Neural cell (in vitro differentiated cells): Measurements from ENCODE around the gene TBPL2. TPM values are rescaled to one million over a fixed set of nuclear protein-coding genes. Genes with fewer than 3 reads are reported as not detected.

Experiments used
- H2AFZ ChIP-seq: fragments of 200-600, 300-800 bp; sonication (generic), shearing (Covaris generic); 2 replicates; pipeline ENCODE4 v1.6.0; 2014; ENCODE audit warnings: low read depth, mild to moderate bottlenecking, antibody characterized with exemption, low read length, moderate library complexity
- H3F3A ChIP-seq: fragments of 200-600 bp; shearing (Covaris generic); 2 replicates; pipeline ENCODE4 v1.6.1; 2016; ENCODE audit warnings: mild to moderate bottlenecking, moderate library complexity, mixed read lengths, antibody characterized with exemption, low read length; ENCODE audit not compliant: insufficient read depth, poor library complexity, severe bottlenecking
- H3K27ac ChIP-seq: fragments of 200-600, 300-800 bp; sonication (generic), shearing (Covaris generic); 2 replicates; pipeline ENCODE4 v1.5.1; 2014; ENCODE audit warnings: mild to moderate bottlenecking, low read length, moderate library complexity
- H3K27me3 ChIP-seq: fragments of 300-800, 200-600 bp; sonication (generic), shearing (Covaris generic); 2 replicates; pipeline ENCODE4 v1.6.0; 2014; ENCODE audit warnings: mild to moderate bottlenecking, low read depth, low read length, moderate library complexity; ENCODE audit not compliant: insufficient read depth
- H3K36me3 ChIP-seq: fragments of 300-800, 200-600 bp; sonication (generic), shearing (Covaris generic); 2 replicates; pipeline ENCODE4 v1.5.1; 2014; ENCODE audit warnings: mild to moderate bottlenecking, antibody characterized with exemption, low read length, moderate library complexity; ENCODE audit not compliant: insufficient read depth
- H3K4me2 ChIP-seq: fragments of 300-800, 200-600 bp; sonication (generic), shearing (Covaris generic); 2 replicates; pipeline ENCODE4 v1.6.0; 2014; ENCODE audit warnings: mild to moderate bottlenecking, low read length
- H3K4me3 ChIP-seq: fragments of 300-800, 200-600 bp; sonication (generic), shearing (Covaris generic); 2 replicates; pipeline ENCODE4 v1.5.1; 2014; ENCODE audit warnings: mild to moderate bottlenecking, low read length, moderate library complexity
- H3K79me2 ChIP-seq: fragments of 200-600 bp; shearing (Covaris generic); replicated peaks from 2 replicates; pipeline ENCODE4 v1.6.0; 2014; ENCODE audit warnings: mild to moderate bottlenecking, low read length, moderate library complexity; ENCODE audit not compliant: insufficient read depth
- H3K9ac ChIP-seq: fragments of 300-800, 200-600 bp; sonication (generic), shearing (Covaris generic); 2 replicates; pipeline ENCODE4 v1.6.1; 2016; ENCODE audit warnings: mild to moderate bottlenecking, low read length, mixed read lengths
- H3K9me2 ChIP-seq: fragments of 200-600 bp; shearing (Covaris generic); 2 replicates; pipeline ENCODE4 v1.6.1; 2016; ENCODE audit warnings: mild to moderate bottlenecking, low read length, mixed read lengths; ENCODE audit not compliant: insufficient read depth
- H3K9me3 ChIP-seq: fragments of 200-600, 300-800 bp; sonication (generic), shearing (Covaris generic); 2 replicates; pipeline ENCODE4 v1.6.1; 2016; ENCODE audit warnings: mild to moderate bottlenecking, mixed run types, low read length, moderate library complexity, mixed read lengths
- H4K20me1 ChIP-seq: fragments of 200-600 bp; shearing (Covaris generic); 2 replicates; pipeline ENCODE4 v1.6.1; 2016; ENCODE audit warnings: mild to moderate bottlenecking, mixed run types; ENCODE audit not compliant: insufficient read depth
- CTCF ChIP-seq: fragments of 450-650 bp; IDR thresholded peaks from 2 replicates; pipeline ENCODE4 v1.5.1; 2014; ENCODE audit warnings: antibody characterized with exemption, mild to moderate bottlenecking, moderate library complexity; ENCODE audit not compliant: poor library complexity, severe bottlenecking
- EP300 ChIP-seq: fragments of 450-650 bp; conservative IDR thresholded peaks from 2 replicates; pipeline ENCODE4 v1.6.1; 2014; ENCODE audit warnings: antibody characterized with exemption, mild to moderate bottlenecking, moderate library complexity; ENCODE audit not compliant: poor library complexity, severe bottlenecking
- EZH2 ChIP-seq: fragments of 200-600, 300-800 bp; shearing (Covaris generic), sonication (generic); IDR thresholded peaks from 2 replicates; pipeline ENCODE4 v1.6.1; 2014; ENCODE audit warnings: antibody characterized with exemption, low read length, borderline replicate concordance, mild to moderate bottlenecking; ENCODE audit not compliant: insufficient read depth, poor library complexity, severe bottlenecking
- MXI1 ChIP-seq: fragments of 450-650 bp; conservative IDR thresholded peaks from 2 replicates; pipeline ENCODE4 v1.6.1; 2014; ENCODE audit warnings: antibody characterized with exemption, mild to moderate bottlenecking; ENCODE audit not compliant: poor library complexity, severe bottlenecking
- POLR2AphosphoS5 ChIP-seq: IDR thresholded peaks from 2 replicates; pipeline ENCODE4 v1.6.1; 2012
- RAD21 ChIP-seq: fragments of 450-650 bp; conservative IDR thresholded peaks from 2 replicates; pipeline ENCODE4 v1.6.1; 2014; ENCODE audit warnings: antibody characterized with exemption, mild to moderate bottlenecking, moderate library complexity
- SMC3 ChIP-seq: fragments of 450-650 bp; conservative IDR thresholded peaks from 2 replicates; pipeline ENCODE4 v1.6.1; 2014; ENCODE audit warnings: antibody characterized with exemption, mild to moderate bottlenecking, moderate library complexity; ENCODE audit not compliant: poor library complexity
- TAF1 ChIP-seq: IDR thresholded peaks from 2 replicates; pipeline ENCODE4 v1.6.1; 2012; ENCODE audit warnings: low read depth
- polyA plus RNA-seq: library from polyadenylated mRNA; depleted of rRNA; stranded (reverse); fragments of >200 nt; gene quantifications from 2 replicates; pipeline ENCODE4 v1.2.3, GENCODE V29; 2014
- TF ChIP-seq, protein P1 (sequence below): IDR thresholded peaks from 2 replicates; pipeline ENCODE4 v1.6.1; 2012; ENCODE audit warnings: borderline replicate concordance

TBPL2 gene
- polyA plus RNA-seq, 1 donor from 2014 or later = not detected

- no peaks in the 10 kb centered on the region for H3K27me3 ChIP-seq
- no peaks in the 10 kb centered on the region for H3K36me3 ChIP-seq
- no peak overlapping the region for H3K4me3 ChIP-seq
- no peaks in the 10 kb centered on the region for H3F3A ChIP-seq
- no peaks in the 10 kb centered on the region for H4K20me1 ChIP-seq
- H3K4me2 ChIP-seq = no peak overlapping the region
- no peaks in the 10 kb centered on the region for H3K9me2 ChIP-seq
- H3K9ac ChIP-seq = no peak overlapping the region
- no peaks in the 10 kb centered on the region for H3K79me2 ChIP-seq
- no peak overlapping the region for H3K27ac ChIP-seq
- TF ChIP-seq SMC3 = no peak
- no peak for TF ChIP-seq CTCF
- TF ChIP-seq TAF1 = no peak
- no peak for TF ChIP-seq EZH2
- no peak for TF ChIP-seq EP300
- TF ChIP-seq MXI1 = no peak
- no peak for TF ChIP-seq POLR2AphosphoS5
- TF ChIP-seq, protein P1, sequence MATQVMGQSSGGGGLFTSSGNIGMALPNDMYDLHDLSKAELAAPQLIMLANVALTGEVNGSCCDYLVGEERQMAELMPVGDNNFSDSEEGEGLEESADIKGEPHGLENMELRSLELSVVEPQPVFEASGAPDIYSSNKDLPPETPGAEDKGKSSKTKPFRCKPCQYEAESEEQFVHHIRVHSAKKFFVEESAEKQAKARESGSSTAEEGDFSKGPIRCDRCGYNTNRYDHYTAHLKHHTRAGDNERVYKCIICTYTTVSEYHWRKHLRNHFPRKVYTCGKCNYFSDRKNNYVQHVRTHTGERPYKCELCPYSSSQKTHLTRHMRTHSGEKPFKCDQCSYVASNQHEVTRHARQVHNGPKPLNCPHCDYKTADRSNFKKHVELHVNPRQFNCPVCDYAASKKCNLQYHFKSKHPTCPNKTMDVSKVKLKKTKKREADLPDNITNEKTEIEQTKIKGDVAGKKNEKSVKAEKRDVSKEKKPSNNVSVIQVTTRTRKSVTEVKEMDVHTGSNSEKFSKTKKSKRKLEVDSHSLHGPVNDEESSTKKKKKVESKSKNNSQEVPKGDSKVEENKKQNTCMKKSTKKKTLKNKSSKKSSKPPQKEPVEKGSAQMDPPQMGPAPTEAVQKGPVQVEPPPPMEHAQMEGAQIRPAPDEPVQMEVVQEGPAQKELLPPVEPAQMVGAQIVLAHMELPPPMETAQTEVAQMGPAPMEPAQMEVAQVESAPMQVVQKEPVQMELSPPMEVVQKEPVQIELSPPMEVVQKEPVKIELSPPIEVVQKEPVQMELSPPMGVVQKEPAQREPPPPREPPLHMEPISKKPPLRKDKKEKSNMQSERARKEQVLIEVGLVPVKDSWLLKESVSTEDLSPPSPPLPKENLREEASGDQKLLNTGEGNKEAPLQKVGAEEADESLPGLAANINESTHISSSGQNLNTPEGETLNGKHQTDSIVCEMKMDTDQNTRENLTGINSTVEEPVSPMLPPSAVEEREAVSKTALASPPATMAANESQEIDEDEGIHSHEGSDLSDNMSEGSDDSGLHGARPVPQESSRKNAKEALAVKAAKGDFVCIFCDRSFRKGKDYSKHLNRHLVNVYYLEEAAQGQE = no peak
- no peak for TF ChIP-seq RAD21
- H2AFZ ChIP-seq = no peak overlapping the region
- H3K9me3 ChIP-seq = no peaks in the 10 kb centered on the region
Observed at GRCh38 chr14:55417955-55418354, 22.5 kb downstream of the TBPL2 start.

- Histone ChIP-seq H3K36me3 (no peaks in the 10 kb centered on the region), H4K20me1 (no peaks in the 10 kb centered on the region), H3K4me2 (no peak overlapping the region), H3K9ac (no peak overlapping the region), H3K27me3 (no peaks in the 10 kb centered on the region), H3K79me2 (no peaks in the 10 kb centered on the region), H3K9me3 (no peaks in the 10 kb centered on the region), H3K4me3 (no peak overlapping the region), H3F3A (no peaks in the 10 kb centered on the region), H2AFZ (no peak overlapping the region), H3K9me2 (no peaks in the 10 kb centered on the region), H3K27ac (no peak overlapping the region)
- no peak for TF ChIP-seq TAF1
- TF ChIP-seq SMC3 = no peak
- TF ChIP-seq, protein P1 = no peak
- TF ChIP-seq CTCF = peak; percentile 17
- no peak for TF ChIP-seq POLR2AphosphoS5
- no peak for TF ChIP-seq RAD21
Observed at GRCh38 chr14:55416866-55417265, 23.6 kb downstream of the TBPL2 start.
